T-cell (primary cell): Measurements from ENCODE around the gene DHRS12. TPM values are rescaled to one million over a fixed set of nuclear protein-coding genes. Genes with fewer than 3 reads are reported as not detected.

Experiments used
- ATAC-seq, 4 experiments: fragments of 200-7000 bp in 3 of 4; fragments of 150-1000 bp in 1 of 4; cut with Tn5 transposase; replicated peaks in 1 of 4; 1 replicate in 3 of 4; 2 replicates in 1 of 4; pipeline ENCODE4 v1.10.0; 2021; ENCODE audit warnings: moderate library complexity in 3 of 4, mild to moderate bottlenecking in 2 of 4, moderate number of reproducible peaks in 1 of 4
- CTCF ChIA-PET, 2 donors: fragments of 300-600 bp; sonication (Branson Sonifier 250); formaldehyde crosslinking; loops; one replicate each; lab custom pipeline; 2022; ENCODE audit warnings: antibody characterized with exemption in 2 of 2; lab: Charles Lee
- POLR2A ChIA-PET, 2 donors: fragments of 300-600 bp; sonication (Branson Sonifier 250); formaldehyde crosslinking; loops; one replicate each; lab custom pipeline; 2022; ENCODE audit warnings: antibody characterized with exemption in 2 of 2; lab: Charles Lee
- DNase-seq, 35 experiments: peaks; one replicate each; pipeline versions ENCODE4 v3.0.0 to v3.0.0-alpha.2; 2013 to 2023
- H3K27ac ChIP-seq: one replicate; pipeline ENCODE4 v1.5.1; 2013; ENCODE audit warnings: low read length
- H3K27me3 ChIP-seq, 2 experiments: replicated peaks in 1 of 2; 1 replicate in 1 of 2; 2 replicates in 1 of 2; pipeline versions ENCODE4 v1.6.1 to v1.7.0; 2013; ENCODE audit warnings: low read length in 1 of 2, mixed read lengths in 1 of 2; ENCODE audit not compliant: control insufficient read depth in 2 of 2, insufficient read depth in 2 of 2; ENCODE audit errors: extremely low read depth in 1 of 2
- H3K36me3 ChIP-seq, 2 donors: 1 replicate in 1 of 2; 2 replicates in 1 of 2; pipeline versions ENCODE4 v1.6.1 to v1.7.0; 2013; ENCODE audit warnings: low read length in 1 of 2; ENCODE audit not compliant: control insufficient read depth in 2 of 2, insufficient read depth in 1 of 2; ENCODE audit errors: extremely low read depth in 1 of 2
- H3K4me1 ChIP-seq, 2 experiments: 1 replicate in 1 of 2; 2 replicates in 1 of 2; pipeline versions ENCODE4 v1.6.1 to v1.7.0; 2013; ENCODE audit warnings: low read length in 2 of 2, mixed read lengths in 1 of 2; ENCODE audit not compliant: insufficient read depth in 2 of 2, control insufficient read depth in 1 of 2; ENCODE audit errors: extremely low read depth in 1 of 2
- H3K4me3 ChIP-seq, 2 donors: 1 replicate in 1 of 2; 2 replicates in 1 of 2; pipeline versions ENCODE4 v1.5.1 to v1.7.0; 2013; ENCODE audit warnings: mild to moderate bottlenecking in 2 of 2, low read length in 1 of 2, moderate library complexity in 1 of 2; ENCODE audit not compliant: control insufficient read depth in 1 of 2; ENCODE audit errors: extremely low read depth in 1 of 2
- H3K9me3 ChIP-seq: 2 replicates; pipeline ENCODE4 v1.7.0; 2013
- H3K27ac Mint-ChIP-seq, 2 donors: one replicate each; pipeline ENCODE4 v1.8.0; 2020 to 2021; ENCODE audit warnings: mild to moderate bottlenecking in 2 of 2, mixed read lengths in 2 of 2
- H3K27me3 Mint-ChIP-seq, 2 donors: one replicate each; pipeline ENCODE4 v1.8.0; 2021 to 2022; ENCODE audit warnings: mixed read lengths in 2 of 2
- H3K36me3 Mint-ChIP-seq: one replicate; pipeline ENCODE4 v1.8.0; 2021; ENCODE audit warnings: mixed read lengths
- H3K4me1 Mint-ChIP-seq, 3 donors: one replicate each; pipeline ENCODE4 v1.8.0; 2020 to 2022; ENCODE audit warnings: mixed read lengths in 3 of 3, mild to moderate bottlenecking in 1 of 3
- H3K4me3 Mint-ChIP-seq, 3 donors: one replicate each; pipeline ENCODE4 v1.8.0; 2020 to 2022; ENCODE audit warnings: mild to moderate bottlenecking in 3 of 3, mixed read lengths in 3 of 3, moderate library complexity in 3 of 3
- H3K9me3 Mint-ChIP-seq, 3 donors: one replicate each; pipeline ENCODE4 v1.8.0; 2020 to 2022; ENCODE audit warnings: mixed read lengths in 3 of 3
- WGBS: methylation state at CpG from one replicate; pipeline ENCODE4 v1.1.5; 2013; ENCODE audit warnings: missing lambda C conversion rate; ENCODE audit not compliant: insufficient coverage; 5-methylcytosine and 5-hydroxymethylcytosine counted together
- total RNA-seq, 35 experiments: library from RNA in 6 of 35; stranded (reverse) in 6 of 35; fragments of 120-200 nt in 1 of 35; gene quantifications; one replicate each; pipeline versions ENCODE4 v1.2.1 to v1.2.4 and lab custom pipeline; 2013 to 2026

DHRS12 gene
- total RNA-seq, 5 donors from 2014 or later (not counting 1 experiment from before 2014, with no cell fraction given), result 18.1 to 27.8 (median 21.7) TPM

GRCh38 chr13:51820016-51820597, 16.1 kb upstream of the DHRS12 start:
- Mint-ChIP-seq H3K27me3 (no peaks in the 10 kb centered on the region), H3K4me1 (peaks cover 84 to 97% (median 91%) of the 10 kb centered on the region in 3 donors), H3K36me3 (peaks cover 3% of the 10 kb centered on the region), H3K4me3 (peak overlapping the region; percentile 84 to 91 (median 91)), H3K9me3 (no peaks in the 10 kb centered on the region), H3K27ac (peak overlapping the region; percentile 94 to 96)
- Histone ChIP-seq H3K36me3 (peaks cover 5 to 12% of the 10 kb centered on the region in 2 donors), H3K27ac (peak overlapping the region; percentile 75), H3K4me1 (peaks cover 53 to 86% of the 10 kb centered on the region in 2 experiments), H3K27me3 (no peaks in the 10 kb centered on the region), H3K9me3 (no peaks in the 10 kb centered on the region), H3K4me3 (no peak overlapping the region)
- no peak for ATAC-seq
- POLR2A ChIA-PET, result interaction anchor here in 1 of 2 donors (0.6 kb wide), 1 partner anchor 9 kb away, joined by 3 read pairs; no protein-coding TSS in a partner anchor
- no peak for DNase-seq
- WGBS, result no CpG with 5 or more reads among the region's 4 CpGs
- CTCF ChIA-PET, result interaction anchor here (2.8 to 4.9 kb wide), 2 partner anchors 12 to 13 kb away, joined by 15 to 34 read pairs; no protein-coding TSS in a partner anchor

- Histone ChIP-seq H3K27me3 (no peaks in the 10 kb centered on the region), H3K4me3 (peak overlapping the region; percentile 2 to 29), H3K4me1 (peaks cover 53 to 85% of the 10 kb centered on the region in 2 experiments), H3K9me3 (no peaks in the 10 kb centered on the region), H3K27ac (peak overlapping the region; percentile 75), H3K36me3 (peaks cover 5 to 15% of the 10 kb centered on the region in 2 donors)
- DNase-seq (peak in 1 of 35 experiments; percentile 8), ATAC-seq (no peak)
- Mint-ChIP-seq H3K9me3 (no peaks in the 10 kb centered on the region), H3K4me1 (peaks cover 87 to 98% (median 97%) of the 10 kb centered on the region in 3 donors), H3K36me3 (peaks cover 3% of the 10 kb centered on the region), H3K27ac (peak overlapping the region; percentile 94 to 96), H3K4me3 (peak overlapping the region; percentile 62 to 91 (median 91)), H3K27me3 (no peaks in the 10 kb centered on the region)
- 27% methylated on average over 2 of the region's 3 CpGs for WGBS
- ChIA-PET CTCF (interaction anchor here (0.8 to 4.9 kb wide), 4 partner anchors 9 to 22 kb away, joined by 3 to 34 read pairs (median 10); no protein-coding TSS in a partner anchor), POLR2A (interaction anchor here in 1 of 2 donors (0.6 to 0.7 kb wide), 2 partner anchors 43 to 366 kb away, joined by 3 read pairs; no protein-coding TSS in a partner anchor)
Measured at GRCh38 chr13:51819544-51819943, 15.6 kb upstream of the DHRS12 start.

GRCh38 chr13:51818781-51819511, 15.0 kb upstream of the DHRS12 start:
- Histone ChIP-seq H3K9me3 (no peaks in the 10 kb centered on the region), H3K4me1 (peaks cover 56 to 83% of the 10 kb centered on the region in 2 experiments), H3K27me3 (no peaks in the 10 kb centered on the region), H3K4me3 (peak overlapping the region; percentile 2 to 29), H3K27ac (peak overlapping the region; percentile 75), H3K36me3 (peaks cover 5 to 18% of the 10 kb centered on the region in 2 donors)
- CTCF ChIA-PET, result interaction anchor here (0.8 to 4.9 kb wide), 4 partner anchors 9 to 22 kb away, joined by 3 to 34 read pairs (median 10); no protein-coding TSS in a partner anchor
- Mint-ChIP-seq H3K27me3 (no peaks in the 10 kb centered on the region), H3K4me1 (peaks cover 87 to 99% (median 92%) of the 10 kb centered on the region in 3 donors), H3K4me3 (peak overlapping the region; percentile 62 to 91 (median 91)), H3K36me3 (peaks cover 3% of the 10 kb centered on the region), H3K27ac (peak overlapping the region; percentile 94 to 96), H3K9me3 (no peaks in the 10 kb centered on the region)
- 8% methylated on average over 4 of the region's 9 CpGs for WGBS
- POLR2A ChIA-PET, result interaction anchor here in 1 of 2 donors (0.6 to 0.7 kb wide), 2 partner anchors 43 to 366 kb away, joined by 3 read pairs; no protein-coding TSS in a partner anchor
- DNase-seq, result peak in 9 of 35 experiments; percentile 15 to 71 (median 31)
- ATAC-seq, result peak in 1 of 4 experiments; percentile 42

GRCh38 chr13:51818276-51818675, 14.3 kb upstream of the DHRS12 start:
- POLR2A ChIA-PET, result no interaction called here
- Mint-ChIP-seq H3K4me1 (peaks cover 86 to 96% (median 91%) of the 10 kb centered on the region in 3 donors), H3K4me3 (peak overlapping the region; percentile 13 to 91 (median 91)), H3K27ac (peak overlapping the region; percentile 94 to 96), H3K36me3 (peaks cover 3% of the 10 kb centered on the region), H3K27me3 (no peaks in the 10 kb centered on the region), H3K9me3 (no peaks in the 10 kb centered on the region)
- Histone ChIP-seq H3K4me3 (no peak overlapping the region), H3K27me3 (no peaks in the 10 kb centered on the region), H3K27ac (peak overlapping the region; percentile 75), H3K4me1 (peaks cover 54 to 82% of the 10 kb centered on the region in 2 experiments), H3K36me3 (peaks cover 10 to 20% of the 10 kb centered on the region in 2 donors), H3K9me3 (no peaks in the 10 kb centered on the region)
- WGBS, result 100% methylated on average over 2 of the region's 4 CpGs
- ATAC-seq (no peak), DNase-seq (no peak)
- CTCF ChIA-PET, result interaction anchor here (1.2 to 2.8 kb wide), 2 partner anchors 8 to 14 kb away, joined by 4 to 15 read pairs; no protein-coding TSS in a partner anchor

- Mint-ChIP-seq H3K27me3 (no peaks in the 10 kb centered on the region), H3K9me3 (no peaks in the 10 kb centered on the region), H3K27ac (peak overlapping the region; percentile 94 to 96), H3K4me3 (peak overlapping the region in 1 of 3 donors; percentile 91), H3K36me3 (peaks cover 3% of the 10 kb centered on the region), H3K4me1 (peaks cover 85 to 95% (median 93%) of the 10 kb centered on the region in 3 donors)
- ChIA-PET CTCF (no interaction called here), POLR2A (interaction anchor here in 1 of 2 donors (0.6 kb wide), 1 partner anchor 12 kb away, joined by 3 read pairs; no protein-coding TSS in a partner anchor)
- Histone ChIP-seq H3K27me3 (no peaks in the 10 kb centered on the region), H3K4me1 (peaks cover 53 to 76% of the 10 kb centered on the region in 2 experiments), H3K36me3 (peaks cover 10 to 23% of the 10 kb centered on the region in 2 donors), H3K9me3 (no peaks in the 10 kb centered on the region), H3K27ac (peak overlapping the region; percentile 26), H3K4me3 (no peak overlapping the region)
- no peak for DNase-seq
- WGBS, result 84% methylated on average over 7 of the region's 8 CpGs
- ATAC-seq, result no peak
Measured at GRCh38 chr13:51817717-51818116, 13.8 kb upstream of the DHRS12 start.
